Astrocyte (in vitro differentiated cells and primary cell): Measurements from ENCODE around the gene DPP4. TPM values are rescaled to one million over a fixed set of nuclear protein-coding genes. Genes with fewer than 3 reads are reported as not detected.

Source experiments
- DNase-seq: peaks from one replicate; pipeline ENCODE4 v3.0.0-alpha.2; 2010; ENCODE audit warnings: low read depth
- FAIRE-seq: peaks from 2 replicates; lab custom pipeline; 2011; peaks lifted over from hg19 to GRCh38; lab: Jason Lieb, UNC
- H2AFZ ChIP-seq: 2 replicates; pipeline ENCODE4 v1.6.0; 2012; ENCODE audit warnings: low read depth, low read length, inconsistent platforms
- H3K27ac ChIP-seq: 2 replicates; pipeline ENCODE4 v1.5.1; 2011; ENCODE audit warnings: low read depth, low read length, inconsistent platforms
- H3K27me3 ChIP-seq: 2 replicates; pipeline ENCODE4 v1.6.0; 2011; ENCODE audit warnings: low read length, inconsistent platforms; ENCODE audit not compliant: insufficient read depth
- H3K36me3 ChIP-seq: 2 replicates; pipeline ENCODE4 v1.5.1; 2011; ENCODE audit warnings: low read length, inconsistent platforms; ENCODE audit not compliant: insufficient read depth
- H3K4me1 ChIP-seq: 2 replicates; pipeline ENCODE4 v1.5.1; 2011; ENCODE audit warnings: low read length, inconsistent platforms; ENCODE audit not compliant: insufficient read depth
- H3K4me2 ChIP-seq: 2 replicates; pipeline ENCODE4 v1.6.0; 2012; ENCODE audit warnings: low read length, inconsistent platforms
- H3K4me3 ChIP-seq: 2 replicates; pipeline ENCODE4 v1.5.1; 2011; ENCODE audit warnings: low read depth, mild to moderate bottlenecking, low read length, inconsistent platforms; ENCODE audit not compliant: insufficient read depth
- H3K79me2 ChIP-seq: 2 replicates; pipeline ENCODE4 v1.6.0; 2012; ENCODE audit warnings: mild to moderate bottlenecking, low read length, inconsistent platforms; ENCODE audit not compliant: insufficient read depth
- H3K9ac ChIP-seq: 2 replicates; pipeline ENCODE4 v1.6.0; 2012; ENCODE audit warnings: mild to moderate bottlenecking, low read length, inconsistent platforms
- H3K9me3 ChIP-seq: 2 replicates; pipeline ENCODE4 v1.5.1; 2012; ENCODE audit warnings: low read depth, mild to moderate bottlenecking, low read length, inconsistent platforms; ENCODE audit not compliant: insufficient read depth
- H4K20me1 ChIP-seq: 2 replicates; pipeline ENCODE4 v1.6.0; 2012; ENCODE audit warnings: low read length, inconsistent platforms; ENCODE audit not compliant: insufficient read depth
- H3K27ac Mint-ChIP-seq: one replicate; pipeline ENCODE4 v1.8.0; 2021; ENCODE audit warnings: mild to moderate bottlenecking, mixed read lengths; ENCODE audit not compliant: unreplicated experiment
- H3K27me3 Mint-ChIP-seq: one replicate; pipeline ENCODE4 v1.8.0; 2021; ENCODE audit warnings: low read depth, mixed read lengths; ENCODE audit not compliant: unreplicated experiment
- H3K36me3 Mint-ChIP-seq: one replicate; pipeline ENCODE4 v1.8.0; 2021; ENCODE audit warnings: low read depth, mixed read lengths; ENCODE audit not compliant: unreplicated experiment
- H3K4me1 Mint-ChIP-seq: one replicate; pipeline ENCODE4 v1.8.0; 2021; ENCODE audit warnings: low read depth, mixed read lengths; ENCODE audit not compliant: unreplicated experiment
- H3K4me3 Mint-ChIP-seq: one replicate; pipeline ENCODE4 v1.8.0; 2021; ENCODE audit warnings: mild to moderate bottlenecking, moderate library complexity, mixed read lengths; ENCODE audit not compliant: unreplicated experiment
- H3K9me3 Mint-ChIP-seq: one replicate; pipeline ENCODE4 v1.8.0; 2021; ENCODE audit warnings: mild to moderate bottlenecking, mixed read lengths; ENCODE audit not compliant: unreplicated experiment
- CTCF ChIP-seq: IDR thresholded peaks from 2 replicates; pipeline ENCODE4 v1.5.1; 2011; ENCODE audit warnings: low read depth, mild to moderate bottlenecking, inconsistent platforms, low read length, moderate library complexity; ENCODE audit not compliant: insufficient read depth
- EZH2 ChIP-seq: IDR thresholded peaks from 2 replicates; pipeline ENCODE4 v1.6.1; 2012; ENCODE audit warnings: mild to moderate bottlenecking, low read length, inconsistent platforms; ENCODE audit not compliant: insufficient read depth
- total RNA-seq: library from RNA; stranded (reverse); gene quantifications from 2 replicates; pipeline ENCODE4 v1.2.1, GENCODE V29; 2021

Gene DPP4
- total RNA-seq, 1 donor from 2014 or later, result 5.3 TPM

GRCh38 chr2:161995553-161996016 lies 78.4 kb downstream of the DPP4 start:
- H3K27ac Mint-ChIP-seq, result no peak overlapping the region
- H3K9ac ChIP-seq, result no peak overlapping the region
- H3K4me3 Mint-ChIP-seq, result no peak overlapping the region
- H3K4me1 Mint-ChIP-seq, result peaks cover 12% of the 10 kb centered on the region
- no peak for TF ChIP-seq CTCF
- no peak for TF ChIP-seq EZH2
- no peaks in the 10 kb centered on the region for H3K9me3 Mint-ChIP-seq
- H2AFZ ChIP-seq, result no peak overlapping the region
- no peaks in the 10 kb centered on the region for H3K27me3 Mint-ChIP-seq
- H3K27ac ChIP-seq, result no peak overlapping the region
- no peak overlapping the region for H3K4me3 ChIP-seq
- no peaks in the 10 kb centered on the region for H3K36me3 Mint-ChIP-seq
- peaks cover 7% of the 10 kb centered on the region for H3K4me1 ChIP-seq
- H3K9me3 ChIP-seq, result no peaks in the 10 kb centered on the region
- no peaks in the 10 kb centered on the region for H3K79me2 ChIP-seq
- DNase-seq, result no peak
- FAIRE-seq, result no peak
- H3K36me3 ChIP-seq, result no peaks in the 10 kb centered on the region
- H3K27me3 ChIP-seq, result no peaks in the 10 kb centered on the region
- no peaks in the 10 kb centered on the region for H4K20me1 ChIP-seq
- H3K4me2 ChIP-seq, result no peak overlapping the region

- Histone ChIP-seq H2AFZ (no peak overlapping the region), H4K20me1 (no peaks in the 10 kb centered on the region), H3K9ac (no peak overlapping the region), H3K4me1 (peaks cover 7% of the 10 kb centered on the region), H3K9me3 (no peaks in the 10 kb centered on the region), H3K4me3 (no peak overlapping the region), H3K4me2 (no peak overlapping the region), H3K27ac (no peak overlapping the region), H3K79me2 (no peaks in the 10 kb centered on the region), H3K27me3 (no peaks in the 10 kb centered on the region), H3K36me3 (no peaks in the 10 kb centered on the region)
- Mint-ChIP-seq H3K36me3 (no peaks in the 10 kb centered on the region), H3K9me3 (no peaks in the 10 kb centered on the region), H3K27me3 (no peaks in the 10 kb centered on the region), H3K27ac (no peak overlapping the region), H3K4me1 (peaks cover 17% of the 10 kb centered on the region), H3K4me3 (no peak overlapping the region)
- FAIRE-seq (no peak), DNase-seq (no peak)
- TF ChIP-seq EZH2 (no peak), CTCF (no peak)
Measured at GRCh38 chr2:161994761-161995520, 79.1 kb downstream of the DPP4 start.

- Histone ChIP-seq H2AFZ (no peak overlapping the region), H3K36me3 (no peaks in the 10 kb centered on the region), H3K9ac (no peak overlapping the region), H3K4me2 (peak overlapping the region; percentile 30), H3K79me2 (no peaks in the 10 kb centered on the region), H3K9me3 (no peaks in the 10 kb centered on the region), H3K27me3 (no peaks in the 10 kb centered on the region), H3K27ac (no peak overlapping the region), H3K4me3 (no peak overlapping the region), H4K20me1 (no peaks in the 10 kb centered on the region), H3K4me1 (peaks cover 7% of the 10 kb centered on the region)
- H3K36me3 Mint-ChIP-seq, result no peaks in the 10 kb centered on the region
- FAIRE-seq, result no peak
- peak; percentile 12 for DNase-seq
- peaks cover 18% of the 10 kb centered on the region for H3K4me1 Mint-ChIP-seq
- H3K27me3 Mint-ChIP-seq, result no peaks in the 10 kb centered on the region
- H3K27ac Mint-ChIP-seq, result peak overlapping the region; percentile 3
- H3K9me3 Mint-ChIP-seq, result no peaks in the 10 kb centered on the region
- H3K4me3 Mint-ChIP-seq, result no peak overlapping the region
- no peak for TF ChIP-seq CTCF
- TF ChIP-seq EZH2, result no peak
Measured at GRCh38 chr2:161992531-161992930, 81.5 kb downstream of the DPP4 start.
